Pancreas (tissue), 10 donors: Measurements from ENCODE around the gene ZXDC. TPM values are rescaled to one million over a fixed set of nuclear protein-coding genes. Genes with fewer than 3 reads are reported as not detected.

Experiments
- ATAC-seq, 4 donors: fragments of 200-7000 bp; cut with Tn5 transposase; one replicate each; pipeline versions ENCODE4 v1.8.0 to v1.9.1; 2020; ENCODE audit warnings: mild to moderate bottlenecking in 4 of 4, moderate library complexity in 4 of 4
- DNase-seq, 6 donors: peaks; one replicate each; pipeline ENCODE4 v3.0.0-alpha.2; 2020
- FAIRE-seq: peaks from 2 replicates; lab custom pipeline; 2012; peaks lifted over from hg19 to GRCh38; lab: Jason Lieb, UNC
- H3K27ac ChIP-seq, 4 donors: fragments of 200-600 bp; sonication (generic); 1 replicate in 3 of 4; 2 replicates in 1 of 4; pipeline versions ENCODE4 v1.5.0 to v1.8.0; 2020
- H3K27me3 ChIP-seq, 4 donors: fragments of 200-600 bp; one replicate each; pipeline ENCODE4 v1.8.0; 2021
- H3K36me3 ChIP-seq, 3 donors: fragments of 200-600 bp; sonication (generic) in 1 of 3; one replicate each; pipeline versions ENCODE4 v1.5.0 to v1.8.0; 2020 to 2021
- H3K4me1 ChIP-seq, 3 donors: fragments of 200-600 bp; one replicate each; pipeline ENCODE4 v1.8.0; 2021
- H3K4me3 ChIP-seq, 4 donors: fragments of 200-600 bp; sonication (generic) in 2 of 4; one replicate each; pipeline versions ENCODE4 v1.5.0 to v1.8.0; 2020 to 2021
- H3K9me3 ChIP-seq, 4 donors: fragments of 200-600 bp; one replicate each; pipeline ENCODE4 v1.8.0; 2021
- CTCF ChIP-seq, 4 donors: fragments of 200-600 bp; sonication (generic) in 3 of 4; IDR thresholded peaks; one replicate each; pipeline versions ENCODE4 v1.5.0 to v1.8.0; 2021; ENCODE audit warnings: antibody characterized with exemption in 4 of 4
- WGBS, 2 donors: extraction: QIAGEN DNeasy Blood & Tissue Kit; methylation state at CpG; one replicate each; pipeline ENCODE4 v1.1.7; 2013; 5-methylcytosine and 5-hydroxymethylcytosine counted together
- intact Hi-C, 3 donors: fragments of 100-400 bp; cut with DNase I; formaldehyde crosslinking; loops; one replicate each; pipeline versions ENCODE4 v1.11.1 to v1.14.2; 2022
- polyA plus RNA-seq, 2 donors: library from polyadenylated mRNA; stranded (reverse); fragments of 200-250 nt; gene quantifications; one replicate each; pipeline ENCODE4 v1.2.3, GENCODE V29; 2013
- total RNA-seq, 6 donors: library from RNA; stranded (reverse); fragmentation: NEBNext Ultra II Directional in 4 of 6; extraction: Animal tissue kit (Norgen Biotek cat#: 25700) in 4 of 6; gene quantifications; one replicate each; pipeline versions ENCODE4 v1.2.1 to v1.2.4, GENCODE V29; 2021 to 2023
- donor health status: healthy with polysubstance abuse.
- donor health status: DM: no; HTN: no; CAD: no; lungs with moderate emphysema.
- donor health status: DM: no; HTN: no; CAD: no.
- donor health status: control.
- donor health status: control.
- donor health status: Bipolar disorder and iron deficiency.
- donor health status: DM: yes; HTN: yes; CAD: no.
- donor health status: DM: no; HTN: no; CAD: no.
- donor health status: DM: no; HTN: no; CAD: no.
- donor health status: DM: yes; HTN: yes; CAD: no.

ZXDC gene
- total and polyA plus RNA-seq, 8 donors: 19.4 to 26.1 (median 20.9) TPM

- Histone ChIP-seq H3K27me3 (no peaks in the 10 kb centered on the region), H3K27ac (no peak overlapping the region), H3K4me3 (no peak overlapping the region), H3K36me3 (no peaks in the 10 kb centered on the region), H3K4me1 (no peaks in the 10 kb centered on the region), H3K9me3 (no peaks in the 10 kb centered on the region)
- intact Hi-C loops: no loop called here
- WGBS, 2 donors: 85 to 89% methylated on average over 26 of the region's 26 CpGs
- TF ChIP-seq CTCF (IDR thresholded peaks at IDR 0.05): no peak
- DNase-seq: peak in 1 of 6 donors; percentile 10
- no peak for FAIRE-seq
- ATAC-seq: no peak
Observed at GRCh38 chr3:126423191-126424038, 52.3 kb downstream of the ZXDC start.

GRCh38 chr3:126422571-126423091, 53.1 kb downstream of the ZXDC start:
- no peaks in the 10 kb centered on the region for H3K36me3 ChIP-seq
- FAIRE-seq: no peak
- no peaks in the 10 kb centered on the region for H3K27me3 ChIP-seq
- H3K9me3 ChIP-seq: no peaks in the 10 kb centered on the region
- H3K27ac ChIP-seq: no peak overlapping the region
- TF ChIP-seq CTCF (IDR thresholded peaks at IDR 0.05): no peak
- intact Hi-C loops: no loop called here
- H3K4me1 ChIP-seq: no peaks in the 10 kb centered on the region
- peak in 1 of 6 donors; percentile 3 for DNase-seq
- WGBS, 2 donors: 76 to 79% methylated on average over 4 of the region's 4 CpGs
- no peak overlapping the region for H3K4me3 ChIP-seq
- ATAC-seq: no peak

- Histone ChIP-seq H3K27ac (no peak overlapping the region), H3K4me1 (peaks cover 0 to 5% (median 0%) of the 10 kb centered on the region in 3 donors), H3K9me3 (no peaks in the 10 kb centered on the region), H3K4me3 (no peak overlapping the region), H3K36me3 (no peaks in the 10 kb centered on the region), H3K27me3 (no peaks in the 10 kb centered on the region)
- no peak for TF ChIP-seq CTCF (IDR thresholded peaks at IDR 0.05)
- DNase-seq (peak in 1 of 6 donors; percentile 4), ATAC-seq (no peak), FAIRE-seq (no peak)
- 84 to 95% methylated on average over 8 of the region's 8 CpGs for WGBS, 2 donors
- intact Hi-C loops: no loop called here
Observed at GRCh38 chr3:126422121-126422520, 53.6 kb downstream of the ZXDC start.

- Histone ChIP-seq H3K27ac (no peak overlapping the region), H3K27me3 (no peaks in the 10 kb centered on the region), H3K36me3 (no peaks in the 10 kb centered on the region), H3K9me3 (no peaks in the 10 kb centered on the region), H3K4me3 (no peak overlapping the region), H3K4me1 (peaks cover 0 to 5% (median 0%) of the 10 kb centered on the region in 3 donors)
- WGBS, 2 donors: 83% methylated on average over 10 of the region's 10 CpGs
- DNase-seq: peak in 1 of 6 donors; percentile 8
- no peak for TF ChIP-seq CTCF (IDR thresholded peaks at IDR 0.05)
- FAIRE-seq: no peak
- ATAC-seq: no peak
- intact Hi-C loops: no loop called here
Observed at GRCh38 chr3:126421573-126422119, 54.0 kb downstream of the ZXDC start.
